ENCODE data around the gene FAM131C.
"Not testable (repeated sequence)": the region's sequence is repeated elsewhere in the genome, so short reads cannot be mapped to it uniquely, and the experiment has no call there.

Gene FAM131C

GRCh38 chr1:16057314-16057915 is 16.0 kb downstream of the FAM131C start:
- not testable (repeated sequence) for DNase-seq

DNA sequence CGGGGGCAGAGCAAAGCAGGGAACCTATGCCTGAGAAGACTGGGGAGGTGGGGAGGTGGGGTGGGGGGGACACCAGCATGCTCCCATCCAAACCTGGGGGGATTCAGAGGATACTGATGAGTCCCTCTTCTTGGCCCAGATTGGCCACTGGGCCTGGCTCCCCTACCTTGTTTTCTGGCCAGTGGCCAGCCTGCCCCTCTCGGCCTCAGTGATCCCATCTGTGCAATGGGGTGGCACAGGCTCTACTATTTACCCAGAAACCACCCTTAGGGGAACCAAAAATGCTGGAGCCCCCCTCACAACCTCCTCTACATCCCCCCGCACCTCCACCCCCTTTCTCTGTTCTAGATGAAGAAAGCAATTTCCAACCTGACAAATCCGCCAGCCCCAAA is 16.9 kb downstream of the FAM131C start:
- not testable (repeated sequence) for DNase-seq

- DNase-seq, result no peak
Measured at GRCh38 chr1:16055613-16056520, 17.6 kb downstream of the FAM131C start.

DNA sequence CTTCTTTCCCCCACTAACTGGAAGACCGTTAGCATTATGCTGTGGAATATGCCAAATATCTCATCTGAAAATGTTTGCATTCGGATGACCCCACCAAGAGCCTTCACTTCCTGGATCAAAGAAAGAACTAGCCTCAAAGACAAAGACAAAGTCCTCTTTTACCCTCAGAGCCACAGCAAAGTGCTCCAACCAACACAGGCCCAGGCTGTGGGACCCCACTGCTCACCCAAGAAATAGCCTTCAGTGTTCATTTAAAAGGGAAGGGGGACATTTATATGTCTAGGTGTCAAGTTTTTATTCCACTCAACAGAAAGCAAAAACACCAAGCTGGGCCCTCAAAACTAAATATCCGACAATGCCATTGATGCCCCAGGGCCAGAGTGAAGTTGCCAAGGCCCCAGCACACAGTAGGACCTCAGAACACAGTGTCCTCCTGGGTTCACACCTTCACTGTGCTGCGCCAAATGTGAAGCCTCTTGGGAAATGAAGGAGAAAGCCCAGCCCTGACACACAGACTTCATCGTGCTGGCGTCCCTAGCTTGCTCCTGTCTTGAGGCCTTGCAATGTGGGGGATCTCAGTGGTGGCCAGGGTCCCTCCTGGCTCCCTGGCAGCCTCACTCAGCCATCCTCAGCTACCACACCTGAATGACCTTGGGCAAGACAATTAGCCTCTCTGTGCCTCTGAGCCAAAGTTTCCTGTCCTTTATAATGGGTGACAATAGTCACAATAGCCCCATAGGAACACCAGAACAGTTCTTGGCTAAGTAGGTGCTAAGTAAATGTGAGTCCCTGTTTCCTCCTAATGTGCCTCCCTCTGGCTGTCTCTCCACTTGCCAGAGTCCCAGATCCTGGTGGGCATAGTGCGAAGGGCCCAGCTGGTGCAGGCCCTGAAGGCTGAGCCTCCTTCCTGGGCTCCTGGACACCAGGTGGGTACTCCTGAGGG is 18.6 kb downstream of the FAM131C start:
- no peak for DNase-seq

- no peak for DNase-seq
Measured at GRCh38 chr1:16053781-16054502, 19.5 kb downstream of the FAM131C start.

- not testable (repeated sequence) for DNase-seq
Measured at GRCh38 chr1:16051949-16052348, 21.5 kb downstream of the FAM131C start.

DNA sequence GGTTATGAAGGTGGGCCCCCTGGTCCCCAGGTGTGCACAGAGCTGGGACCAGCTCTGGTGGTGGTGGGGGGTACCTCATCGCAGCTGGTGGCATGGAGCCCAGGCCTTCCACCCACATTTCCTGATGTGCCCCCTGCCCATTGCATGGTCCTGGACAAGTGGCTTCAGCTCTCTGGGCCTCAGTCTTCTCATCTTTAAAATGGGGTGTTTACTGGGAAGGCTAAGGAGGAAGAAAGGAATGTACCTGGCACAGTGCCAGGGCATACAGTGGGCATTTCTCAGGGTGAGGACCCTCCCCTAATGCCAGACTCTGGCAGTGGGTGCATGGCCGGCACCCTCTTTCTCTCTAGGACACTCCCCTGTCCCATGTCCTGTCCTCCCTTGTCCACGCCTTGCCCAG is 22.4 kb downstream of the FAM131C start:
- DNase-seq, result no peak

GRCh38 chr1:16050328-16050727 is 23.1 kb downstream of the FAM131C start:
- DNase-seq, result no peak

- no peak for DNase-seq
Measured at GRCh38 chr1:16048573-16049189, 24.8 kb downstream of the FAM131C start.

- no peak for DNase-seq
Measured at GRCh38 chr1:16047791-16048475, 25.5 kb downstream of the FAM131C start.

- DNase-seq, result no peak
Measured at GRCh38 chr1:16046842-16047241, 26.6 kb downstream of the FAM131C start.

DNA sequence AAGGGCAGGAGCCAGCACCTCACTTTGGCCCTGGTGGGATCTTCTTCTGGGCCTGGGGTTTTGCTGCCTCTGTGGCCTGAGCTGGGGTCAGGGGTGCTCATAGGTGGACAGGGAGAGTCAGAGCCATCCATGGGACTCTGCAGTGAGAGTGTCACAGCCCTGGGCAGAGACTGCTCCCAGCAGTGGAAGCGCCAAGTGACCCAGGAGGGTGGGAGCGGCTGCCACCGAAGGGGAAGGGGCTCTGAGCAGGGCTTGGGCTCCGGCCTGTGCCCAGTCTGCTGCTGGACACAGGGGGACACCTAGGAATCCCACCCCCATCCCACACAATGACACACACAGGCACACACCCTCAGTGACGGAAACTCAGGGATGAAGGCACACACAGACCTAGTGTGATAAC is 29.5 kb downstream of the FAM131C start:
- DNase-seq, result no peak

DNA sequence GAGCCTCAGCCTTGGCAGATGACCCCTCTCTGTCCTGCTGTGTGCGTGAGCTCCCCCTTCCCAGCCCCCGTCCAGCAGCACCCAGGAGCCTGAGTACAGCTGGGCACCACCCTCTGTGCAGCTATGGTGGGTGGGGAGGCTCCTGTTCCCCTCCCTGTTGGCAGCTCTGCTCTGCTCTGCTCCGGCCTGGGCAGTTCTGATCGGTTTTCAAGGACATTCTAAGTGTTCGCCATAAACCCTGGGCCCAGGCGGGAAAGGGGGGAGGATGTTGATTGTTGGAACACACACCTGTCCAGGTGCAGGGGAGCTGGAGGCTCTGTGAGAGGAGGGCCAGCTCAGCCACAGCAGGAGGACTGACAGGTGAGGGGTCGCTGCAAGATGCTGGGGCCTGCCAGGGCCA is 29.9 kb downstream of the FAM131C start, which contains the start of gene CLCNKB:
CLCNKB (plus strand) TSS at position 262 of the 400 bp plus-strand sequence. CDS start 711 bp downstream, outside the sequence.
- no peak for DNase-seq

DNA sequence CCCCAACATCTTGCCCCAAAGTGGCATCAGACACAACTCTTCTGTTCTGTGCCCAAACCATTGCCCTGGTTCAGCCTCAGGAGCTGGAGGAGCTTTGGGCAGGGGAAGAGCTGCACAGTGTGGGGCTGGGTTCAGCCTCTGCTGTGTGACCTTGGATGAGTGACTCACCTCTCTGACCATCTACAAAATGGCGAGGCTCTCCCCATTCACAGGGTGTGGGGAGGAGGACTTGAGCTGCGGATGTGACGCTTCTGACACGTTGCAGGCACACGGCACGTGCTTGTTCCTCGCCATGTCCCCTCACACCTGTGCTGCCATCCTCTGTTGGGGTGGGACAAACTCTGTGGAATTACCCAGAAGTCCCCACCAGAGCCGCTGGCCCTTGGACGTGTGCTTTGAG is 30.8 kb downstream of the FAM131C start:
- DNase-seq, result not testable (repeated sequence)

- DNase-seq, result no peak
Measured at GRCh38 chr1:16042096-16042495, 31.4 kb downstream of the FAM131C start.

- no peak for DNase-seq
Measured at GRCh38 chr1:16041200-16041599, 32.3 kb downstream of the FAM131C start.

DNA sequence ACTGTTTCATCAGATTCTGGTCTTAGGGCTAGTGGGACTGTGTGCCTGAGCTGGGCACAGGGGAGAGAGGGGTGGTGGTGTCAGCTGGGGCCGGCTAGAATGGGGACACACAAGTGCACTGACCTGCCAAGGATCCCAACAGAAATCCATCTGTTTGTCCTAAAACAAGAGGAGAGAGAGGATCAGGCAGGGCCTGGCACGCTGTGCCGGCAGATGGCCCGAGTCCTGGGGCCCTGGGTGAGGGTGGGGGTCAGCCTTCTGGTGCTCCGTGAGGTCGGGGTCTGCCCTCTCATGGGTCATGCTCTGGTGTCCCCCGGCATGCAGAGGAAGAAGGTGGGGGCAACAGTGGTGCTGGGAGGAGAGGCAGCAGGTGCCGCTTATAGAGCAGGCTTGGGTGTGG is 33.6 kb downstream of the FAM131C start:
- DNase-seq, result not testable (repeated sequence)

- DNase-seq, result no peak
Measured at GRCh38 chr1:16038620-16038912, 34.9 kb downstream of the FAM131C start.

- not testable (repeated sequence) for DNase-seq
Measured at GRCh38 chr1:16036461-16036860, 37.0 kb downstream of the FAM131C start.

- not testable (repeated sequence) for DNase-seq
Measured at GRCh38 chr1:16033103-16033632, 40.3 kb downstream of the FAM131C start.
